ENCODE results near the gene LAPTM4A. TPM values are rescaled to one million over a fixed set of nuclear protein-coding genes. Genes with fewer than 3 reads are reported as not detected.

LAPTM4A gene
- total RNA-seq, 1 donor, result 249 TPM

DNA sequence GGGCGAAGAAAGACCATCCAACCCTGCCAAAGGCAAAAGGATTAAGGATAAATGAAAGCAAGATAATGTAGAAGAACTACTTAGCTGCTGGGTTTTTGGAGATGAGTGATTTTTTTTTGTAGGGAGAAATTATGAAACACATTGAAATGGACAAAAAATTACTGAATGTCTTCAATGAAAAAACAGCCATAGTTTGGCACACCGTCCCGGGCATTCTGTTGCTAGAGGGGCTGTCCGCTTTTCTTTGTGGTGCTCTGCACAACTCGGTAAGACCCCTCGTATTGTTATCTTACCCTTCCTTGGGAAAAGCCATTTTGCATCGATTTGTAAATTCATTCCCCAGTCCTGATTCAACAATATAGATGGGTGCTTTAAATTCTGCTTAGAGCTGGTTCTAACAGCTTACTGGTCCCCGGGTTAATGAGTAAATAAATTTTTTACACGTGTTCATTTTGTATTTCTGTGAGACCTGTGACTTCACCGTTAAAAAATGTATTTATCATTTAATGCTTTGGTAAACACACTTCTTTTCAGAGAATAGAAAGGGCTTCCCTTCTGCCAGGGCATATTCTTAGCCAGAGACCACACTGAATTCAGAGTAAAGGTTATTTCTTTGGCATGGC, 912 bp upstream of the LAPTM4A start:
- Histone ChIP-seq H3K4me3 (ENCODE audit: insufficient read depth, low read length) (peak overlapping the region; percentile 88), H3K27me3 (ENCODE audit: insufficient read depth, low read length) (no peaks in the 10 kb centered on the region), H4K20me1 (ENCODE audit: insufficient read depth, low read length) (peaks cover 34% of the 10 kb centered on the region), H3K36me3 (ENCODE audit: insufficient read depth, low read length) (no peaks in the 10 kb centered on the region), H3K4me2 (ENCODE audit: insufficient read depth, low read length) (peak overlapping the region; percentile 92), H3K27ac (ENCODE audit: low read depth, low read length) (peak overlapping the region; percentile 99), H3K9me3 (ENCODE audit: low read depth, low read length) (no peaks in the 10 kb centered on the region), H3K79me2 (ENCODE audit: insufficient read depth, low read length) (peaks cover 39% of the 10 kb centered on the region), H3K4me1 (ENCODE audit: insufficient read depth, low read length) (peaks cover 32% of the 10 kb centered on the region), H2AFZ (ENCODE audit: low read length) (peak overlapping the region; percentile 16)
- peak; percentile 41 for DNase-seq (ENCODE audit: insufficient read length, low spot score, missing footprints)
- TF ChIP-seq, protein P1, sequence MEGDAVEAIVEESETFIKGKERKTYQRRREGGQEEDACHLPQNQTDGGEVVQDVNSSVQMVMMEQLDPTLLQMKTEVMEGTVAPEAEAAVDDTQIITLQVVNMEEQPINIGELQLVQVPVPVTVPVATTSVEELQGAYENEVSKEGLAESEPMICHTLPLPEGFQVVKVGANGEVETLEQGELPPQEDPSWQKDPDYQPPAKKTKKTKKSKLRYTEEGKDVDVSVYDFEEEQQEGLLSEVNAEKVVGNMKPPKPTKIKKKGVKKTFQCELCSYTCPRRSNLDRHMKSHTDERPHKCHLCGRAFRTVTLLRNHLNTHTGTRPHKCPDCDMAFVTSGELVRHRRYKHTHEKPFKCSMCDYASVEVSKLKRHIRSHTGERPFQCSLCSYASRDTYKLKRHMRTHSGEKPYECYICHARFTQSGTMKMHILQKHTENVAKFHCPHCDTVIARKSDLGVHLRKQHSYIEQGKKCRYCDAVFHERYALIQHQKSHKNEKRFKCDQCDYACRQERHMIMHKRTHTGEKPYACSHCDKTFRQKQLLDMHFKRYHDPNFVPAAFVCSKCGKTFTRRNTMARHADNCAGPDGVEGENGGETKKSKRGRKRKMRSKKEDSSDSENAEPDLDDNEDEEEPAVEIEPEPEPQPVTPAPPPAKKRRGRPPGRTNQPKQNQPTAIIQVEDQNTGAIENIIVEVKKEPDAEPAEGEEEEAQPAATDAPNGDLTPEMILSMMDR (IDR thresholded peaks at IDR 0.05; ENCODE audit: extremely low read depth, low read depth, low read length), result no peak

DNA sequence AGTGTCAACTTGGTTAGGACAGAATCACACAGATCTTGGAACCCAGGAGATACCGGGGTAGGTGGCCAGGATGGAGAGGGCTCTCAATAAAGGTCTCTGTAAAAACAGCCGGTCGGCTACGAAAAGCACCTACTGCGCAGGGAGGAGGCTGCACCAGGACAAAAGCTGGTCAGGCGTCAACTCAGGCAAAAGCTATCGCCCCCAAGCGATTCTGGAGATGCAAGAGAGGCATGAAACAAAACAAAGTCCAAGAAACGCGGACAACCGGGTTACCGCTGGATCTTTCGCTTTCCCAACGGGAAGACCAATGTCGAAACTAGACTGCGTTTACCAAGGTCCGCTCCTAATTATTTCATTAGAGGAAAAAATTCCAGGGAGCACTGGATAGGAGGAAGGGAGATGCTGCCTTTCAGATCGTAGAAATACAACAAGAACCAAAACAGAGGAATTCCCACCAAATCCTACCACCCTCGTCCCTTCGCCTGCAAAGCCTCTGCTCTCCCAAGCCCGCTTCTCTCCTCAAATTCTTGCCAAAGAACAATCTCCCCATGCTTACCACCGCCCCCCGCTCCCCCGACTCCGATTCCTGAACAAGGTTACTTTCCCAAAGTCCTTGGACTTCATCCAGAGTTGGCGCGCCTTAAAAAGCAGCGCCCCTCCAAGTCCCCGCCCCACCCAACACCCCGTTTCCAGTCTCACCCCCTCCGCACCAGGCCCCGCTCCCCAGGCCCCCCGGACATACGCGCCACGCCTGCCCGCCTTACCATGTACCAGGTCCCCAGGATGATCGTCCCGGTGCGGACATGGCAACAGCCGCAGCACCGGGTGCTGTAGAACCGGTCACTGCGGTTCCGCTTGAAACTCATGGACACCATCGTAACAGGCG, 539 bp downstream of the LAPTM4A start:
- peak; percentile 52 for DNase-seq (ENCODE audit: insufficient read length, low spot score, missing footprints)
- H3K4me1 ChIP-seq (ENCODE audit: insufficient read depth, low read length), result peaks cover 32% of the 10 kb centered on the region

DNA sequence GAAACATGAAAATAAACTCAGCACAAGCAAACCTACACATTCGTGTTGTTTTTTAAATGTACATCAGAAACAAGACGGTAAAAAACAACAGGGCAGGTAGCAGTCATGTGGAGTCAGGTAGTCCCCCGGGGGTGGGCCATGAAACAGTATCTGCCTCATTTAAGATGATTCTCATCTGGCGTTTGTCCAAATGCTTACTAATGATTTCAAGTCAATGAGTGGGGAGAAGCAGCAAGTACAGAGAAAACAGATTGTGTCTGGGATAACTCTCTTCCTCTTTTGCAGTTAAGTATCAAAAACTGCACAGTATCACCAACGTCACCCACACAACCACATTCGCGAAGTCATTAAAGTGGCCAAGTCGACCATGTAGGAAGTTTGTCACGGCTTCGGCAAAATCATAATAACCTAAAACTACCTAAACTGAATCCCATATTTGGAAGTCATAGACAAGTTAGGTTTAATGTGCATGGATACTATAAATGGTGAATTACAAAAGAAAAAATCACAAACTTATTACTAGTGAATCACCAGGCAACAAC, 1.3 kb downstream of the LAPTM4A start:
- Histone ChIP-seq H3K27me3 (ENCODE audit: insufficient read depth, low read length) (no peaks in the 10 kb centered on the region), H3K36me3 (ENCODE audit: insufficient read depth, low read length) (no peaks in the 10 kb centered on the region), H3K79me2 (ENCODE audit: insufficient read depth, low read length) (peaks cover 58% of the 10 kb centered on the region), H3K4me3 (ENCODE audit: insufficient read depth, low read length) (peak overlapping the region; percentile 88), H4K20me1 (ENCODE audit: insufficient read depth, low read length) (peaks cover 43% of the 10 kb centered on the region), H2AFZ (ENCODE audit: low read length) (no peak overlapping the region), H3K9me3 (ENCODE audit: low read depth, low read length) (no peaks in the 10 kb centered on the region), H3K27ac (ENCODE audit: low read depth, low read length) (peak overlapping the region; percentile 99), H3K4me1 (ENCODE audit: insufficient read depth, low read length) (peaks cover 32% of the 10 kb centered on the region), H3K4me2 (ENCODE audit: insufficient read depth, low read length) (peak overlapping the region; percentile 94)
- peak; percentile 55 for DNase-seq (ENCODE audit: insufficient read length, low spot score, missing footprints)
- TF ChIP-seq, protein P1 (IDR thresholded peaks at IDR 0.05; ENCODE audit: extremely low read depth, low read depth, low read length), result no peak

More for the DNA sequence above, 539 bp downstream of the LAPTM4A start:
- Histone ChIP-seq H3K9me3 (ENCODE audit: low read depth, low read length) (no peaks in the 10 kb centered on the region), H3K27ac (ENCODE audit: low read depth, low read length) (peak overlapping the region; percentile 99), H2AFZ (ENCODE audit: low read length) (peak overlapping the region; percentile 79), H4K20me1 (ENCODE audit: insufficient read depth, low read length) (peaks cover 36% of the 10 kb centered on the region), H3K4me3 (ENCODE audit: insufficient read depth, low read length) (peak overlapping the region; percentile 88), H3K36me3 (ENCODE audit: insufficient read depth, low read length) (no peaks in the 10 kb centered on the region), H3K79me2 (ENCODE audit: insufficient read depth, low read length) (peaks cover 51% of the 10 kb centered on the region), H3K4me2 (ENCODE audit: insufficient read depth, low read length) (peak overlapping the region; percentile 94), H3K27me3 (ENCODE audit: insufficient read depth, low read length) (no peaks in the 10 kb centered on the region)
- TF ChIP-seq, protein P1 (IDR thresholded peaks at IDR 0.05; ENCODE audit: extremely low read depth, low read depth, low read length), result peak; percentile 20

DNA sequence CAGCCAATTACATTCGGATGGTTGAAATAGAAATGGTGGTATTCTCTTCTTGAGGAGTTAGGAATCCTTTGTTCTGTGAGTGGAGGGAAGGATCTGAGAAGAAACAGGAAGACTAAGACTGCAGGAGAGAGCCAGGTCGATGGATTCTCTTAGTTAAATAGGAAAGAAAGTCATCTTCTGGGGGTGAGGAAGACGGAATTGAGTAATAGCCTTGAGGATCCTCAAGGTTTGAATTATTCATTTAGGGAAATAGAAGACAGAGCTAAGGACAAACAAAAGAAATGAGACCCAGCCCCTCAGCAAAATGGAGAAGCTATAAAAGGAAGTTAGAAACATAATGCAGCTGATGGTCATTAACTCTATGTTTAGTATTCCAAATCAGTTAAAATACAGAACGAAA, 1.8 kb downstream of the LAPTM4A start:
- Histone ChIP-seq H3K79me2 (ENCODE audit: insufficient read depth, low read length) (peaks cover 63% of the 10 kb centered on the region), H3K4me1 (ENCODE audit: insufficient read depth, low read length) (peaks cover 32% of the 10 kb centered on the region), H3K4me3 (ENCODE audit: insufficient read depth, low read length) (peak overlapping the region; percentile 88), H3K36me3 (ENCODE audit: insufficient read depth, low read length) (no peaks in the 10 kb centered on the region), H4K20me1 (ENCODE audit: insufficient read depth, low read length) (peaks cover 48% of the 10 kb centered on the region), H3K4me2 (ENCODE audit: insufficient read depth, low read length) (peak overlapping the region; percentile 94), H3K27me3 (ENCODE audit: insufficient read depth, low read length) (no peaks in the 10 kb centered on the region), H3K9me3 (ENCODE audit: low read depth, low read length) (no peaks in the 10 kb centered on the region), H2AFZ (ENCODE audit: low read length) (no peak overlapping the region), H3K27ac (ENCODE audit: low read depth, low read length) (peak overlapping the region; percentile 99)
- TF ChIP-seq, protein P1 (IDR thresholded peaks at IDR 0.05; ENCODE audit: extremely low read depth, low read depth, low read length), result no peak
- DNase-seq (ENCODE audit: insufficient read length, low spot score, missing footprints), result peak; percentile 43
